Measurements from ENCODE around the gene CTNNB1.

- TF ChIP-seq, protein P1, sequence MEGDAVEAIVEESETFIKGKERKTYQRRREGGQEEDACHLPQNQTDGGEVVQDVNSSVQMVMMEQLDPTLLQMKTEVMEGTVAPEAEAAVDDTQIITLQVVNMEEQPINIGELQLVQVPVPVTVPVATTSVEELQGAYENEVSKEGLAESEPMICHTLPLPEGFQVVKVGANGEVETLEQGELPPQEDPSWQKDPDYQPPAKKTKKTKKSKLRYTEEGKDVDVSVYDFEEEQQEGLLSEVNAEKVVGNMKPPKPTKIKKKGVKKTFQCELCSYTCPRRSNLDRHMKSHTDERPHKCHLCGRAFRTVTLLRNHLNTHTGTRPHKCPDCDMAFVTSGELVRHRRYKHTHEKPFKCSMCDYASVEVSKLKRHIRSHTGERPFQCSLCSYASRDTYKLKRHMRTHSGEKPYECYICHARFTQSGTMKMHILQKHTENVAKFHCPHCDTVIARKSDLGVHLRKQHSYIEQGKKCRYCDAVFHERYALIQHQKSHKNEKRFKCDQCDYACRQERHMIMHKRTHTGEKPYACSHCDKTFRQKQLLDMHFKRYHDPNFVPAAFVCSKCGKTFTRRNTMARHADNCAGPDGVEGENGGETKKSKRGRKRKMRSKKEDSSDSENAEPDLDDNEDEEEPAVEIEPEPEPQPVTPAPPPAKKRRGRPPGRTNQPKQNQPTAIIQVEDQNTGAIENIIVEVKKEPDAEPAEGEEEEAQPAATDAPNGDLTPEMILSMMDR (IDR thresholded peaks at IDR 0.05; ENCODE audit: insufficient read depth, low read length) = no peak
- TF ChIP-seq POLR2AphosphoS5 (IDR thresholded peaks at IDR 0.05; ENCODE audit: low read depth) = no peak
Measured at GRCh38 chr3:41212088-41212487, 12.8 kb downstream of the CTNNB1 start.
